HG03520 (cell line): ENCODE data around the gene DLEC1.

Experiments used
- ATAC-seq: cut with Tn5 transposase; IDR thresholded peaks from one replicate; pipeline ENCODE4 v1.9.1; 2021; ENCODE audit warnings: mild to moderate bottlenecking, moderate library complexity; ENCODE audit not compliant: unreplicated experiment

DLEC1 gene

GRCh38 chr3:38002291-38002876, 36.6 kb upstream of the DLEC1 start:
- no peak for ATAC-seq

- ATAC-seq = no peak
Observed at GRCh38 chr3:38002940-38003339, 36.1 kb upstream of the DLEC1 start.

GRCh38 chr3:38003371-38003816, 35.6 kb upstream of the DLEC1 start:
- no peak for ATAC-seq

- no peak for ATAC-seq
Observed at GRCh38 chr3:38003817-38004414, 35.1 kb upstream of the DLEC1 start.

- ATAC-seq = no peak
Observed at GRCh38 chr3:38004415-38005075, 34.5 kb upstream of the DLEC1 start.

- no peak for ATAC-seq
Observed at GRCh38 chr3:38005076-38006020, 33.7 kb upstream of the DLEC1 start.

- no peak for ATAC-seq
Observed at GRCh38 chr3:38006031-38006430, 33.0 kb upstream of the DLEC1 start.

- no peak for ATAC-seq
Observed at GRCh38 chr3:38006445-38006995, 32.5 kb upstream of the DLEC1 start.

GRCh38 chr3:38007754-38008090, 31.3 kb upstream of the DLEC1 start:
- ATAC-seq = no peak

- ATAC-seq = no peak
Observed at GRCh38 chr3:38008191-38008701, 30.8 kb upstream of the DLEC1 start.

GRCh38 chr3:38008971-38009580, 29.9 kb upstream of the DLEC1 start:
- ATAC-seq = no peak

GRCh38 chr3:38009807-38010591, 29.0 kb upstream of the DLEC1 start:
- ATAC-seq = no peak

GRCh38 chr3:38011111-38011510, 27.9 kb upstream of the DLEC1 start:
- ATAC-seq = no peak

- no peak for ATAC-seq
Observed at GRCh38 chr3:38015485-38015884, 23.5 kb upstream of the DLEC1 start.

GRCh38 chr3:38015984-38016383, 23.0 kb upstream of the DLEC1 start:
- ATAC-seq = no peak

GRCh38 chr3:38016410-38016809, 22.6 kb upstream of the DLEC1 start:
- no peak for ATAC-seq

- ATAC-seq = no peak
Observed at GRCh38 chr3:38016847-38017444, 22.1 kb upstream of the DLEC1 start.

- ATAC-seq = no peak
Observed at GRCh38 chr3:38017445-38018295, 21.3 kb upstream of the DLEC1 start.
